H1 (cell line): ENCODE data around the gene PCDHGA2. TPM values are rescaled to one million over a fixed set of nuclear protein-coding genes. Genes with fewer than 3 reads are reported as not detected.

Experiments
- BACH1 ChIP-seq: IDR thresholded peaks from 2 replicates; pipeline ENCODE4 v1.6.1; 2012; ENCODE audit warnings: low read length, improper control_type of control experiment
- CHD7 ChIP-seq: fragments of 300-600 bp; sonication (generic); IDR thresholded peaks from 2 replicates; pipeline ENCODE4 v1.7.1; 2012; ENCODE audit warnings: low read length, moderate library complexity, mild to moderate bottlenecking, inconsistent platforms; ENCODE audit not compliant: insufficient replicate concordance
- CTBP2 ChIP-seq: IDR thresholded peaks from 2 replicates; pipeline ENCODE4 v1.7.0; 2011; ENCODE audit warnings: borderline replicate concordance, mild to moderate bottlenecking, moderate library complexity, mixed read lengths, low read length; ENCODE audit not compliant: insufficient read depth, insufficient read length
- EZH2 ChIP-seq: fragments of 200-600 bp; sonication (generic); IDR thresholded peaks from 2 replicates; pipeline ENCODE4 v1.7.1; 2012; ENCODE audit warnings: low read depth, mild to moderate bottlenecking, moderate library complexity, low read length, inconsistent platforms; ENCODE audit not compliant: severe bottlenecking
- KDM5A ChIP-seq: fragments of 200-600 bp; IDR thresholded peaks from 2 replicates; pipeline ENCODE4 v1.7.1; 2012; ENCODE audit warnings: mild to moderate bottlenecking, low read length, inconsistent platforms, mixed read lengths
- SIRT6 ChIP-seq: IDR thresholded peaks from one replicate; pipeline ENCODE4 v1.7.1; 2012; ENCODE audit warnings: low read length, inconsistent platforms
- TAF1 ChIP-seq: IDR thresholded peaks from 2 replicates; pipeline ENCODE4 v1.6.1; 2011; ENCODE audit warnings: mild to moderate bottlenecking, low read depth, low read length
- TAF7 ChIP-seq: optimal IDR thresholded peaks from 2 replicates; pipeline ENCODE3; 2011; ENCODE audit warnings: low read depth, mild to moderate bottlenecking, inconsistent platforms, low read length, moderate library complexity, borderline replicate concordance
- TEAD4 ChIP-seq: IDR thresholded peaks from 2 replicates; pipeline ENCODE4 v1.6.1; 2012; ENCODE audit warnings: low read depth, low read length, inconsistent platforms, mixed read lengths
- polyA plus RNA-seq, 7 experiments: library from polyadenylated mRNA; depleted of rRNA in 3 of 7; stranded (reverse) in 5 of 7; unstranded in 2 of 7; fragments of >200 nt in 5 of 7; fragments of 200-250 nt in 2 of 7; gene quantifications; 1 replicate in 5 of 7; 2 replicates in 1 of 7; 4 replicates in 1 of 7; pipeline versions ENCODE4 v1.2.1 to v1.2.3, GENCODE V29; 2011 to 2013; ENCODE audit warnings: missing spikeins in 2 of 7, mixed read lengths in 2 of 7
- total RNA-seq: library from RNA; stranded (reverse); fragmentation: NEBNext Ultra II Directional; extraction: Animal tissue kit (Norgen Biotek cat#: 25700); gene quantifications from 2 replicates; pipeline ENCODE4 v1.2.1, GENCODE V29; 2021

The PCDHGA2 gene
- total and polyA plus RNA-seq, 2 of the 8 experiments (the other 6 are each of a cell fraction or from before 2014, with no cell fraction given), result 0.32 to 0.39 TPM

- no peak for TF ChIP-seq CHD7
- TF ChIP-seq EZH2, result no peak
- TF ChIP-seq SIRT6, result no peak
- TF ChIP-seq KDM5A, result no peak
- TF ChIP-seq TAF7, result no peak
- no peak for TF ChIP-seq BACH1
- TF ChIP-seq TEAD4, result no peak
- TF ChIP-seq CTBP2, result no peak
- no peak for TF ChIP-seq TAF1
- TF ChIP-seq, all 59 proteins: peak for 0
Observed at GRCh38 chr5:141374627-141375026, 36.1 kb downstream of the PCDHGA2 start (continued).
